ENCODE measurements around the gene ASCL4.

GRCh38 chr12:107822356-107822755 is 47.9 kb downstream of the ASCL4 start:
- TF ChIP-seq CTCF (IDR thresholded peaks at IDR 0.05; ENCODE audit: borderline replicate concordance, extremely low read depth, low read length, poor library complexity, severe bottlenecking) (no peak), EZH2 (IDR thresholded peaks at IDR 0.05; ENCODE audit: borderline replicate concordance, low read depth, low read length, severe bottlenecking) (no peak)
